Measurements from ENCODE around the gene MCOLN2. TPM values are rescaled to one million over a fixed set of nuclear protein-coding genes. Genes with fewer than 3 reads are reported as not detected.

MCOLN2 gene
- total RNA-seq, 1 donor from 2014 or later, result not detected

GRCh38 chr1:84883286-84883685 is 113.6 kb downstream of the MCOLN2 start:
- Mint-ChIP-seq H3K27me3 (ENCODE audit: unreplicated experiment) (no peaks in the 10 kb centered on the region), H3K27ac (ENCODE audit: unreplicated experiment) (no peak overlapping the region), H3K4me3 (ENCODE audit: unreplicated experiment) (no peak overlapping the region), H3K36me3 (ENCODE audit: unreplicated experiment) (peaks cover 8% of the 10 kb centered on the region), H3K4me1 (ENCODE audit: low read depth, unreplicated experiment) (no peaks in the 10 kb centered on the region), H3K9me3 (ENCODE audit: unreplicated experiment) (no peaks in the 10 kb centered on the region)
- DNase-seq, result no peak
- TF ChIP-seq CTCF (IDR thresholded peaks at IDR 0.05; ENCODE audit: partially characterized antibody, unreplicated experiment), result no peak

- no peaks in the 10 kb centered on the region for H3K9me3 Mint-ChIP-seq (ENCODE audit: unreplicated experiment)
- H3K36me3 Mint-ChIP-seq (ENCODE audit: unreplicated experiment), result peaks cover 8% of the 10 kb centered on the region
- H3K27ac Mint-ChIP-seq (ENCODE audit: unreplicated experiment), result no peak overlapping the region
- peaks cover 1% of the 10 kb centered on the region for H3K4me1 Mint-ChIP-seq (ENCODE audit: low read depth, unreplicated experiment)
- no peak for TF ChIP-seq CTCF (IDR thresholded peaks at IDR 0.05; ENCODE audit: partially characterized antibody, unreplicated experiment)
- H3K4me3 Mint-ChIP-seq (ENCODE audit: unreplicated experiment), result no peak overlapping the region
- no peaks in the 10 kb centered on the region for H3K27me3 Mint-ChIP-seq (ENCODE audit: unreplicated experiment)
- DNase-seq, result no peak
These were observed 119.3 kb downstream of the MCOLN2 start for GRCh38 chr1:84877592-84877991.

- no peak for DNase-seq
- Mint-ChIP-seq H3K4me3 (ENCODE audit: unreplicated experiment) (no peak overlapping the region), H3K9me3 (ENCODE audit: unreplicated experiment) (peaks cover 4% of the 10 kb centered on the region), H3K4me1 (ENCODE audit: low read depth, unreplicated experiment) (peaks cover 5% of the 10 kb centered on the region), H3K27me3 (ENCODE audit: unreplicated experiment) (no peaks in the 10 kb centered on the region), H3K27ac (ENCODE audit: unreplicated experiment) (no peak overlapping the region), H3K36me3 (ENCODE audit: unreplicated experiment) (peaks cover under 1% of the 10 kb centered on the region)
- no peak for TF ChIP-seq CTCF (IDR thresholded peaks at IDR 0.05; ENCODE audit: partially characterized antibody, unreplicated experiment)
These were observed 120.6 kb downstream of the MCOLN2 start for GRCh38 chr1:84876353-84876752.

Other genes starting within 250 kb of the MCOLN2 start
- gene LPAR3, start 103.9 kb downstream of the MCOLN2 start, total RNA-seq (ENCODE audit: unreplicated experiment), result 14.0 TPM
- not detected for gene MCOLN3, start 51.4 kb upstream of the MCOLN2 start, total RNA-seq (ENCODE audit: unreplicated experiment)
- 1.5 TPM for gene SYDE2, start 203.9 kb upstream of the MCOLN2 start, total RNA-seq (ENCODE audit: unreplicated experiment)